ENCODE results near the gene ARHGAP42.

The ARHGAP42 gene

DNA sequence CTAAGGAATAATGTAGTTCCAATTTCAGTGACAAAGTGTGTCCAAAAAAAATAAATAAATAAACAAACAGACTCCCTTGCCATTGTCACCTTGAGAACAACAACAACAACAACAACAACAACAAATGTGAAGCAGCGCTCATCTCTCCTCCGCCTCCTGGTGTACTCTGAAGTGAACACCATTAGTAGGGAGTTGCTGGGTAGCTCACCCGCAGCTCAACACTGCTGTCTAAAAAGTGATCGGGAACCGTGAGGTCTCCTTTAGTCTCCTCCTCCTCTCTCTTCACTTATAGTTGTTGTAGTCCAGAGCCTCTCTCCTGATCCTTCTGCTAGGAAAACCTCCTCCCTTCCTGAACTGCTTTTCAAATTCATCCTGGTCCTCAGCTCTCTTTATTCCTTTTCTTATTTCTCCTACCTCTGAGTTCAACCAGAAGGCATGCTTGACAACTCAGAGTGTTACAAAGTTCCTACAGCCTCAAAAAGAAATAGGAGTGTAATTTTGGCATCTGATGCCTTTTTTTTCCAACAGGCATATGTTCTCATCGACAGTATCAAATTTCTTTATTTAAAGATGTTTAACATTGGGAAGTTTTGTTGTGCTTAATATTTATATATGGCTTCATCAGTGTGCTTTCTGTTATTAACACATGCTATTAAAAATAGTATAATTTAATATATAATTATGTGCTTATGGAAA, 227.5 kb downstream of the ARHGAP42 start:
- DNase-seq (ENCODE audit: low read depth in 2 of 2, low spot score in 1 of 2): no peak

DNA sequence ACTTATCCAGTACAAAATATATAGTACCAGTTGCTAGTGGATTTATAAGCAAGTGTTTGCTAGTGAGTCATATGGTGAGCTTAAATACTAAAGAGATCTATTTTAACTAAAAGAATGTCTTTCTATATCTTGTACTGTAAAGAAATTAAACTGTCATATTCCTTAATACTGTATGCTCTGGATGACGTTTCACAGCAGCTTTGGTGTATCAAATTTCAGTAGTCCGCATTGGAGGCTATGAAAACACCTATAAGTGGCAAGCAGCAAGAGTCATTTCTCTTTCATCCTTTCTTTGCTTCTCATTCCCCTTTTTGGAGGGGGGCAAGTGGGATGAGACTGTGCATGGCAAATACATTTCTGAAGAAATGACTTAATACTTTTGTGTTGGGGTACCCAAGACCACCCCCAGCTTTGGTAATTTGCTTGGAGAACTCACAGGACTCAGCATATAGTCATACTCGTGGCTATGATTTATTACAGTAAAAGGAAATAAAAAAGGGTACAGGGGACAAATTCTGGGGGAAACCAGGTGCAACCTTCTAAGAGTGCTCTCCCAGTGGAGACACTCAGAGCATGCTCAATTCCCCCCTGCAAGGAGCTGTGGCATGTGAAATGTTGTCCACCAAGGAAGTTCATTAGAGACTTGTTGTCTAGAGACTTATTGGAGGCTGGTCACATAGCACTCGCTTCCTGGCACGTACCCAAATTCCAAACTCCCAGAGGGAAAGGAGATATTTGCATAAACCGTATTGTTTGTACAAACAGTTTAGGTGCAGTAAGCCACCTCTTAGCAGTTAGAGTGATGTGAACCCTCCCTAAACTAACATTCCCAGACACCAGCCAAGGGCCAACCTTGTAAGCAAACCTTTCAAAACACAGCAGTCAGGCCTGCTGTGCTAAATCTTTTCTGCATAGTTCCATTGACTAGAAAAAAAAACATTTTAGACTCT, 231.7 kb downstream of the ARHGAP42 start:
- no peak for DNase-seq (ENCODE audit: low read depth in 2 of 2, low spot score in 1 of 2)

- DNase-seq (ENCODE audit: low read depth in 2 of 2, low spot score in 1 of 2): no peak
Observed at GRCh38 chr11:100920593-100920992, 233.5 kb downstream of the ARHGAP42 start.

- no peak for DNase-seq (ENCODE audit: low read depth in 2 of 2, low spot score in 1 of 2)
Observed at GRCh38 chr11:100922121-100922520, 235.0 kb downstream of the ARHGAP42 start.

DNA sequence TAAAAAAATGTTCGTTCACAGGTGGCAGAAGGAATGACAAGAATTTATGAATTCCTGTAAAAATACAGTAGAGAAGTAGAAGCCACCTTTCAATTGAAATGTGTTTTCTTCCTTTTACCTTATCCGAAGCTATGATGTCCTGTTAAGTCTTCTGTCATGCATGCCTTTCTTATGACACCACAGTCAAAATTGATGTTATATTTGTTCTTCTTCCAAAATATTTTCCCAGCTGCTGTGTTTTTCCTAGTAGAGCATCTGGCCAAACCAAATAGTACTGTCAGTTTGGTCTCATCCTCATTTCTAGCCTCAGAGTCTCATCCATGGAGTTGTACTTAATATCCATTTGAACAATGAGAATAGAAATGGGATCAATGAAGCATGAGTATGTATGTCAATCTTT, 236.5 kb downstream of the ARHGAP42 start:
- DNase-seq (ENCODE audit: low read depth in 2 of 2, low spot score in 1 of 2): no peak

DNA sequence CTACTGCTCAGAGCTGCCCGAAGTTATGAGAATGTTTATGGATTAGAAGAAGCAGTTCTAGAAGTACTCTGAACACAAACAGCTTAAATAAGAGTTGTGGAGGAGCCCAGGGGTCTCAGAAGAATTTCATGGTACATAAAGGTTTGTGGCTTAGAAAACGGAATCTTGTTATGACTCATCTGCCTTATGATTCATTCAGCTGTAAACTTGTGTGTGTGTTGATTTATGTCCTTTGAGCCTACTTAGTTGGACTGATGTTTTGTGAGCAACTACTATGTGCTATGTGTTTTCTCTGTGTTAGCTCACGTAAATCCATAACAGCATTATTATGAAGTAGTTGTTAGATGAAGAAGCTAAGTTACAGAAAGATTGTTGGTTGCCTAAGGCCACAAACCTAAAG, 238.8 kb downstream of the ARHGAP42 start:
- DNase-seq (ENCODE audit: low read depth in 2 of 2, low spot score in 1 of 2): no peak

GRCh38 chr11:100927579-100927978, 240.5 kb downstream of the ARHGAP42 start:
- no peak for DNase-seq (ENCODE audit: low read depth in 2 of 2, low spot score in 1 of 2)

DNA sequence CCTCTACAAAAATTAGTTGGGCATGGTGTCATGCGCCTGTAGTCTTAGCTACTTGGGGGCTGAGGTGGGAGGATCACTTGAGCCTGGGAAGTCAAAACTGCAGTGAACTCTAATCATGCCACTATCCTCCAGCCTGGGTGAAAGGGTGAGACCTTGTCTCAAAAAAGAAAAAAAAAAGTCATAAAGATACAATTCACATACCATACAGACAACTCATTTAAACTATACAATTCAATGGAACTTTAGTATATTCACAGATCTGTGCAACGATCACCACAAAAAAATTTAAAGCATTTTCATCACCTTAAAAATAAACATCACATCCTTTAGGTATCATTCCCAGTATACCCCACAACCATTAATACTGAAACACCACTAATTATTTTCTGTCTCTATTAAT, 241.3 kb downstream of the ARHGAP42 start:
- no peak for DNase-seq (ENCODE audit: low read depth in 2 of 2, low spot score in 1 of 2)

DNA sequence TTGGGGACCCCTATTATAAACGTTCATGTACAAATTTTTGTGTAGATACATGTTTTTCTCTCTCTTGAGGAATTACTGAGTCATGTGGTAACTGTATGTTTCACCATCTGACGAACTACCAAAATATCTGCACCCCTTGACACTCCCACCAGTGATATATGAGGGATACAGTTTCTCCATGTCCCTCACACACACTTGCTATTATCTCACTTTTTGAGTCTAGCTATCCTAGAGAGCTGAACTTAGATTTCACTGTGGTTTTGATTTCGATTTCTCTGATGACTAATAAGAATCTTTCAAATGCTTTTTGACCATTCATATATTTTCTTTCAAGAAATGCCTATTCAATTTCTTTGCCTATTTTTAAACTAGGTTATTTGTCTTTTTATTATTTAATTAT, 242.3 kb downstream of the ARHGAP42 start:
- no peak for DNase-seq (ENCODE audit: low read depth in 2 of 2, low spot score in 1 of 2)

- no peak for DNase-seq (ENCODE audit: low read depth in 2 of 2, low spot score in 1 of 2)
Observed at GRCh38 chr11:100930185-100930778, 243.2 kb downstream of the ARHGAP42 start.

- DNase-seq (ENCODE audit: low read depth in 2 of 2, low spot score in 1 of 2): no peak
Observed at GRCh38 chr11:100932474-100933100, 245.5 kb downstream of the ARHGAP42 start.

DNA sequence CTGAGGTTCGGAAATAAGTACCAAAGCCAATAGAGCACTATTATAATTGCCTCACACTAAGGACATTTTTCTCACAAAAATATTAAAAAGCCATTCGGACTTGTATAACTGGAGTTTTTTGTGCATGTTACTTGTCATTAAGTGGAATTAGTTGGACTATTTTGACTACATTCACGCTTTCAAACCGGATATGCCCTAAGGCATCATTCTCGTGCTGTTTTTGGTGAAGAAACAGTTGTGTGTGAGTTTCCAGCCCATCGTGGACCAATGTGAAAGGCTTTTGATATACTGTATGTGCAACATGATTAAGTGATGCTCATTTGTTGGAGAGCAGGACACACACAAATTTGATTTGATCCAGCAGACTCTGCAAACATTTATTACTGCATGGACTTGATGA, 249.7 kb downstream of the ARHGAP42 start:
- DNase-seq (ENCODE audit: low read depth in 2 of 2, low spot score in 1 of 2): no peak

DNA sequence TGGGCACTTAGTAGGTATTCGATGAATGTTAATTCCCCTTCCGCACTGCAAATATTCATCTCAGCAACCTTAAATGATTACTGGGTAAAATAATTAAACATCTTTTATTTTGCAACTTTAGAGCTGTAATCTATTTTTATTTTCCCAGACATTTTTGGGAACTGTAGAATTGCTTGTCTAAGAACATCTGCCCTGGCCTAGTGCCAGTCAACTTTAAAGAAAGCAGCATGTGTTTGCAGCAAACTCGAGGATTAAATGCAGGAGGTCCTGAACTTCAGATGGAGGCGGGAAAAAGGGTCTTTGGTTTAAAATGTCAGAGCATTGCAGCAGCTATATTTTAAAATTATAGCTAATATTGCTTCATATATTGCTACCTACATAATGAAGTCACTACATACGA, 252.5 kb downstream of the ARHGAP42 start:
- no peak for DNase-seq (ENCODE audit: low read depth in 2 of 2, low spot score in 1 of 2)

DNA sequence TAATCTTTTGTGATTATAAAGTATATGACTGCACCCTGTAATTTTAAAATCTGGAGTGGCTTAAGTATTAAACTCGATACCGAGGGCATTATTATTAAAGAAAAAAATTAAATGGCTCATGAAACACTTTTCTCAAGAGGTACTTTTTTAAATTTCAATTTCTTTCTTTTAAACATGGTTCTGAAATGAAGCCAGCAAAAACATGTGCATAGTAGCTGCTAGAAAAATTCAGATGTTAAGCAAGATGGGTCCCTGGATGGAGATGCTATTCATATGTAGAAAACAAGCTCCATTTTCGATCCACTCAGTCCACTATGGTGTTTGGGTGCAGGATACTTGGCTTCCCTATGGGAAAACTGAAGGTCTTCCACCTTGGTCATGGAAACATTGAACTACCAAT, 253.0 kb downstream of the ARHGAP42 start:
- DNase-seq (ENCODE audit: low read depth in 2 of 2, low spot score in 1 of 2): no peak

GRCh38 chr11:100941033-100941432, 253.9 kb downstream of the ARHGAP42 start:
- no peak for DNase-seq (ENCODE audit: low read depth in 2 of 2, low spot score in 1 of 2)

GRCh38 chr11:100942016-100942415, 254.9 kb downstream of the ARHGAP42 start:
- DNase-seq (ENCODE audit: low read depth in 2 of 2, low spot score in 1 of 2): no peak

DNA sequence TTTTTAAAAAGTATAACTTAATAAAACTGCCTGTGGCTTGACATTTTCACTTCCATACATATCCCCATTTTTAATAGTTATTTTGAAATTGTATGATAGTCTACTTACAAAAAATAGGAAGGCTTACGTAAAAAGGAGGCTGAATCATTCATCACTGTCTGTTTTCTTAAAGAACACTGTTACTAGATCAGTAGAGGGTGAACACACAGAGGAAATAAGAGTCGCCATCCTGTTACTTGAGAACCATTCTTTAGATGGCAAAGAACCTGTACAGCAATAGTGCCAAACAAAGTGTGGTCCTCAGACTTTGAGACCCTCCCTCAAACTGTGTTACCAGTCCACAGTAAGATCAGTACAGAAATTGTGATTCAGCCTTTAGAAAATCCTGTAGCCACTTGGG, 261.8 kb downstream of the ARHGAP42 start:
- DNase-seq (ENCODE audit: low read depth in 2 of 2, low spot score in 1 of 2): no peak

DNA sequence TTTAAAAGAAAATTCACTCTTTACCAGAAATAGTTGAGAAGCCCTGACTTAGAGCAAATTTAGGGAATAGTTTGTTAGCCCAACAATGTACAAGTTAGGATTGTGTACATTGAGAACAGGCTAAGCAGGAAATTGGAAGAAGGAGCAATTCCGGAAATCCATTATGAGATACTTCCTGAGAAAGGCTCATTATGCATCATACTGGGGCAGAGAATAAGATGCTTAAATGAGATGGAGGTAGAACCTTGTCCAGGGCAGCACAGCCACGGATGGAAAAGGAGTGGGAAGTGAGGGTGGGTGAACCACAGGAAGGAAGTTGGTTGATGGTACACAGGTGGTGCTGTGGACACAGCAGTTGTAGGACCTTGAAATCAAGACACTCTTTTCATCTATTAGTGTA, 262.4 kb downstream of the ARHGAP42 start:
- no peak for DNase-seq (ENCODE audit: low read depth in 2 of 2, low spot score in 1 of 2)

GRCh38 chr11:100955318-100955717, 268.2 kb downstream of the ARHGAP42 start:
- no peak for DNase-seq (ENCODE audit: low read depth in 2 of 2, low spot score in 1 of 2)

DNA sequence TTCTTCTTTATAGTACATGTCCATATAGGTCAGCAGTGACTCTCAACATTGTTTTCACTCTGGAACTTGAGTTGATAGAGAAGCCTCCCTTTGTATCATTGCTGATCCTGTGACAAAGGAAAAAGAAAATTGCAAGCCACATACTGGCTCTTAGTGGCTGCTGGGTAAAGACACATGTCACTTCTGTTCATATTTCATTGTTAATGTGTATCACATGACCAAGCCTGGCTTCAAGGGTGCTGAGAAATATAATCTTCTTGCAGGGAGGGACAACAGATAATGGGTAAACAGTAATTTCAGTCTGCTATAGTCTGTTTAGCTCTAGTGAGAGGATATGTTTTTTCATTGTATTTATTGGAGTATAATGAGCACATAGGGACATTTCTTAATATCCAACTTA, 269.3 kb downstream of the ARHGAP42 start:
- no peak for DNase-seq (ENCODE audit: low read depth in 2 of 2, low spot score in 1 of 2)

DNA sequence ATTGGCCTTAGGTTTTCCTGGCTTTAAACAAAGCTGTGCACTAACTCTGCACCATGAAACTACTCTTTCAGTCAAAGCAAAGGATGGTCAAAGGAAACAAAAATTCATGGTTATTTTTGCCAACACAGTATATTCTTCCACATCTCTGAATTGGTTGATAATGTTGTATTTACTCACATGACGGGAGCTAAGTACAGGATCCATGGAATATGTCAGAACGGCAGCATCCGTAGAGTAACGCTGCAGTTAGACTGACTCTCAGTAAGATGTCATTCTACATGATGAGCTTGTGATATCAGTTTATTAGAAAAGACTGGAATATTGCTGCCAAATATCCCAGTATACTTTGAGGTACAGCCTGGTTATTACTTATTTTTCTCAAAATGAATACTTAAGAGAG, 270.4 kb downstream of the ARHGAP42 start:
- DNase-seq (ENCODE audit: low read depth in 2 of 2, low spot score in 1 of 2): no peak

GRCh38 chr11:100961633-100962032, 274.5 kb downstream of the ARHGAP42 start:
- DNase-seq (ENCODE audit: low read depth in 2 of 2, low spot score in 1 of 2): no peak
